Inferior parietal cortex (tissue), 1 donor: ENCODE results near the gene DHTKD1.
"Not testable (repeated sequence)": the region's sequence is repeated elsewhere in the genome, so short reads cannot be mapped to it uniquely, and the experiment has no call there.

ENCODE experiments used
- DNase-seq: peaks from one replicate; pipeline ENCODE4 v3.0.0-alpha.2; 2016; ENCODE audit errors: extremely low spot score

The DHTKD1 gene

GRCh38 chr10:12062754-12063482 lies 5.8 kb upstream of the DHTKD1 start:
- DNase-seq, result no peak

GRCh38 chr10:12063483-12063818 lies 5.3 kb upstream of the DHTKD1 start:
- DNase-seq, result no peak

- no peak for DNase-seq
Observed at GRCh38 chr10:12067336-12067735, 1.4 kb upstream of the DHTKD1 start.

GRCh38 chr10:12071441-12071840 lies 2.7 kb downstream of the DHTKD1 start:
- not testable (repeated sequence) for DNase-seq

- no peak for DNase-seq
Observed at GRCh38 chr10:12073526-12073925, 4.8 kb downstream of the DHTKD1 start.

- no peak for DNase-seq
Observed at GRCh38 chr10:12077580-12078180, 8.9 kb downstream of the DHTKD1 start.

- no peak for DNase-seq
Observed at GRCh38 chr10:12081470-12081869, 12.7 kb downstream of the DHTKD1 start.

GRCh38 chr10:12081879-12082557 lies 13.3 kb downstream of the DHTKD1 start:
- DNase-seq, result no peak

- DNase-seq, result no peak
Observed at GRCh38 chr10:12088919-12089318, 20.2 kb downstream of the DHTKD1 start.

GRCh38 chr10:12091421-12091820 lies 22.7 kb downstream of the DHTKD1 start:
- DNase-seq, result no peak

- not testable (repeated sequence) for DNase-seq
Observed at GRCh38 chr10:12097361-12097760, 28.6 kb downstream of the DHTKD1 start.

- no peak for DNase-seq
Observed at GRCh38 chr10:12097791-12098190, 29.0 kb downstream of the DHTKD1 start.

GRCh38 chr10:12098966-12099365 lies 30.2 kb downstream of the DHTKD1 start:
- no peak for DNase-seq

- no peak for DNase-seq
Observed at GRCh38 chr10:12103802-12104201, 35.0 kb downstream of the DHTKD1 start.

- no peak for DNase-seq
Observed at GRCh38 chr10:12107781-12108180, 39.0 kb downstream of the DHTKD1 start.

GRCh38 chr10:12109286-12109685 lies 40.5 kb downstream of the DHTKD1 start:
- DNase-seq, result no peak

- DNase-seq, result no peak
Observed at GRCh38 chr10:12111528-12111927, 42.8 kb downstream of the DHTKD1 start.

- no peak for DNase-seq
Observed at GRCh38 chr10:12113627-12114026, 44.9 kb downstream of the DHTKD1 start.

GRCh38 chr10:12121673-12122072 lies 52.9 kb downstream of the DHTKD1 start:
- no peak for DNase-seq

GRCh38 chr10:12129222-12130111 lies 60.7 kb downstream of the DHTKD1 start, which contains the start of gene SEC61A2:
TSS of gene SEC61A2 (plus strand) at chr10:12129677. CDS start at chr10:12129788, 111 bp downstream.
- peak; percentile 93 for DNase-seq

- peak; percentile 69 for DNase-seq
Observed at GRCh38 chr10:12130237-12130872, 61.6 kb downstream of the DHTKD1 start.
